ENCODE results near the gene RNF39.

- no peak for TF ChIP-seq EZH2 (IDR thresholded peaks at IDR 0.05; ENCODE audit: borderline replicate concordance, low read depth, low read length, poor library complexity, severe bottlenecking)
- TF ChIP-seq, protein P1, sequence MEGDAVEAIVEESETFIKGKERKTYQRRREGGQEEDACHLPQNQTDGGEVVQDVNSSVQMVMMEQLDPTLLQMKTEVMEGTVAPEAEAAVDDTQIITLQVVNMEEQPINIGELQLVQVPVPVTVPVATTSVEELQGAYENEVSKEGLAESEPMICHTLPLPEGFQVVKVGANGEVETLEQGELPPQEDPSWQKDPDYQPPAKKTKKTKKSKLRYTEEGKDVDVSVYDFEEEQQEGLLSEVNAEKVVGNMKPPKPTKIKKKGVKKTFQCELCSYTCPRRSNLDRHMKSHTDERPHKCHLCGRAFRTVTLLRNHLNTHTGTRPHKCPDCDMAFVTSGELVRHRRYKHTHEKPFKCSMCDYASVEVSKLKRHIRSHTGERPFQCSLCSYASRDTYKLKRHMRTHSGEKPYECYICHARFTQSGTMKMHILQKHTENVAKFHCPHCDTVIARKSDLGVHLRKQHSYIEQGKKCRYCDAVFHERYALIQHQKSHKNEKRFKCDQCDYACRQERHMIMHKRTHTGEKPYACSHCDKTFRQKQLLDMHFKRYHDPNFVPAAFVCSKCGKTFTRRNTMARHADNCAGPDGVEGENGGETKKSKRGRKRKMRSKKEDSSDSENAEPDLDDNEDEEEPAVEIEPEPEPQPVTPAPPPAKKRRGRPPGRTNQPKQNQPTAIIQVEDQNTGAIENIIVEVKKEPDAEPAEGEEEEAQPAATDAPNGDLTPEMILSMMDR (conservative IDR thresholded peaks at IDR 0.05; ENCODE audit: low read depth, low read length), result no peak
Measured at GRCh38 chr6:30091577-30092381, 16.2 kb upstream of the RNF39 start.
